K562 (cell line): Measurements from ENCODE around the gene ANKRD13A. TPM values are rescaled to one million over a fixed set of nuclear protein-coding genes. Genes with fewer than 3 reads are reported as not detected.

Source experiments
- CBFB ChIP-seq: sonication (generic); formaldehyde crosslinking; IDR thresholded peaks from 2 replicates; pipeline ENCODE4 v1.4.0; 2020; ENCODE audit warnings: mild to moderate bottlenecking, missing genetic modification reagents
- CBX3 ChIP-seq, 2 experiments: IDR thresholded peaks; 1 replicate in 1 of 2; 2 replicates in 1 of 2; pipeline ENCODE4 v1.6.1; 2012; ENCODE audit warnings: inconsistent platforms in 2 of 2, low read length in 2 of 2, borderline replicate concordance in 1 of 2, control low read depth in 1 of 2
- DMBX1 ChIP-seq: fragments of 250-450 bp; sonication (Bioruptor Pico); IDR thresholded peaks from 2 replicates; pipeline ENCODE4 v1.8.0; 2022; ENCODE audit warnings: inconsistent platforms, mild to moderate bottlenecking, moderate library complexity, borderline replicate concordance
- FOXP4 ChIP-seq: sonication (generic); formaldehyde crosslinking; IDR thresholded peaks from 2 replicates; pipeline ENCODE4 v1.8.0; 2022; ENCODE audit warnings: mild to moderate bottlenecking, missing genetic modification reagents, borderline replicate concordance
- HDAC3 ChIP-seq: fragments of 450-650 bp; IDR thresholded peaks from 2 replicates; pipeline ENCODE4 v1.6.1; 2018; ENCODE audit warnings: borderline replicate concordance, mild to moderate bottlenecking, moderate library complexity; ENCODE audit not compliant: partially characterized antibody
- HDAC6 ChIP-seq: IDR thresholded peaks from 2 replicates; pipeline ENCODE4 v1.6.1; 2012; ENCODE audit warnings: low read depth, mild to moderate bottlenecking, control low read depth, inconsistent platforms, low read length, moderate library complexity
- HNRNPK ChIP-seq: fragments of 200-400 bp; formaldehyde crosslinking; IDR thresholded peaks from one replicate; pipeline ENCODE4 v1.6.1; 2018; ENCODE audit warnings: mild to moderate bottlenecking, low read depth, low read length; ENCODE audit not compliant: poor library complexity, severe bottlenecking
- HOXB6 ChIP-seq: fragments of 250-450 bp; sonication (Bioruptor Pico); IDR thresholded peaks from 2 replicates; pipeline ENCODE4 v1.5.1; 2022; ENCODE audit warnings: mild to moderate bottlenecking, borderline replicate concordance
- JUN ChIP-seq, 2 experiments: sonication (generic) in 1 of 2; formaldehyde crosslinking in 1 of 2; IDR thresholded peaks; 2 replicates each; pipeline versions ENCODE4 v1.6.1 to v1.8.0; 2012 to 2022; ENCODE audit warnings: borderline replicate concordance in 2 of 2, mild to moderate bottlenecking in 2 of 2, improper control_type of control experiment in 1 of 2, low read depth in 1 of 2, low read length in 1 of 2, missing genetic modification reagents in 1 of 2
- PHF21A ChIP-seq: fragments of 450-650 bp; IDR thresholded peaks from 2 replicates; pipeline ENCODE4 v1.6.1; 2017; ENCODE audit warnings: low read depth, borderline replicate concordance
- SMAD4 ChIP-seq: fragments of 250-450 bp; sonication (Bioruptor Pico); conservative IDR thresholded peaks from 2 replicates; pipeline ENCODE4 v1.8.0; 2021; ENCODE audit warnings: inconsistent platforms, mild to moderate bottlenecking, moderate library complexity
- SREBF2 ChIP-seq: sonication (generic); formaldehyde crosslinking; IDR thresholded peaks from 2 replicates; pipeline ENCODE4 v1.4.0; 2020; ENCODE audit warnings: mild to moderate bottlenecking, missing genetic modification reagents
- TEAD2 ChIP-seq: fragments of 450-650 bp; IDR thresholded peaks from 2 replicates; pipeline ENCODE4 v1.6.1; 2016; ENCODE audit warnings: missing genetic modification characterization, control low read depth, missing compliant biosample characterization
- ZC3H8 ChIP-seq: fragments of 450-650 bp; IDR thresholded peaks from 2 replicates; pipeline ENCODE4 v1.6.1; 2017
- ZFX ChIP-seq: sonication (generic); formaldehyde crosslinking; IDR thresholded peaks from 2 replicates; pipeline ENCODE4 v1.8.0; 2022; ENCODE audit warnings: mild to moderate bottlenecking, missing genetic modification reagents, moderate library complexity
- ZNF134 ChIP-seq: fragments of 250-450 bp; sonication (Bioruptor Pico); conservative IDR thresholded peaks from 2 replicates; pipeline ENCODE4 v1.4.0; 2020
- ZNF3 ChIP-seq: fragments of 250-450 bp; sonication (Bioruptor Pico); IDR thresholded peaks from 2 replicates; pipeline ENCODE4 v1.5.0; 2021; ENCODE audit warnings: mild to moderate bottlenecking, moderate library complexity
- ZNF436 ChIP-seq: fragments of 250-450, 450-650 bp; sonication (Bioruptor Pico); formaldehyde crosslinking; IDR thresholded peaks from 2 replicates; pipeline ENCODE4 v1.7.0; 2020; ENCODE audit warnings: mild to moderate bottlenecking
- polyA plus RNA-seq, 8 experiments: library from polyadenylated mRNA; depleted of rRNA in 4 of 8; stranded (reverse) in 5 of 8; unstranded in 3 of 8; fragments of >200 nt; fragmentation: Nextera tagmentation in 2 of 8; fragmentation: Illumina TruSeq in 1 of 8; extraction: Ambion mirVana in 2 of 8; extraction: Trizol in 1 of 8; gene quantifications; 2 replicates each; pipeline versions ENCODE4 v1.2.1 to v1.2.3, GENCODE V29; 2011 to 2014; ENCODE audit warnings: inconsistent platforms in 1 of 8, missing spikeins in 1 of 8
- total RNA-seq, 7 experiments: library from RNA; depleted of rRNA in 6 of 7; stranded (reverse); fragments of >200 nt in 6 of 7; fragmentation: Illumina TruSeq in 2 of 7; extraction: Trizol in 2 of 7; gene quantifications; 2 replicates each; pipeline versions ENCODE4 v1.2.1 to v1.2.3, GENCODE V29; 2011 to 2021; ENCODE audit warnings: low replicate concordance in 1 of 7
- TF ChIP-seq, protein P1 (sequence below): fragments of 250-450 bp; sonication (Bioruptor Pico); IDR thresholded peaks from 2 replicates; pipeline ENCODE4 v1.8.0; 2022; ENCODE audit warnings: moderate library complexity, mild to moderate bottlenecking, inconsistent platforms
- TF ChIP-seq, protein P2 (sequence below), 3 experiments: fragments of 200-800 bp in 1 of 3; sonication (Bioruptor generic) in 1 of 3; sonication (generic) in 1 of 3; formaldehyde crosslinking in 1 of 3; IDR thresholded peaks; 2 replicates each; pipeline versions ENCODE4 v1.6.1 to v1.8.0; 2016 to 2022; ENCODE audit warnings: mild to moderate bottlenecking in 2 of 3, missing compliant biosample characterization in 2 of 3, missing genetic modification characterization in 2 of 3, missing genetic modification reagents in 1 of 3

ANKRD13A gene
- total and polyA plus RNA-seq, 9 of the 15 experiments (the other 6 are each of a cell fraction or from before 2014, with no cell fraction given) = 5.0 to 55.0 (median 41.5) TPM

DNA sequence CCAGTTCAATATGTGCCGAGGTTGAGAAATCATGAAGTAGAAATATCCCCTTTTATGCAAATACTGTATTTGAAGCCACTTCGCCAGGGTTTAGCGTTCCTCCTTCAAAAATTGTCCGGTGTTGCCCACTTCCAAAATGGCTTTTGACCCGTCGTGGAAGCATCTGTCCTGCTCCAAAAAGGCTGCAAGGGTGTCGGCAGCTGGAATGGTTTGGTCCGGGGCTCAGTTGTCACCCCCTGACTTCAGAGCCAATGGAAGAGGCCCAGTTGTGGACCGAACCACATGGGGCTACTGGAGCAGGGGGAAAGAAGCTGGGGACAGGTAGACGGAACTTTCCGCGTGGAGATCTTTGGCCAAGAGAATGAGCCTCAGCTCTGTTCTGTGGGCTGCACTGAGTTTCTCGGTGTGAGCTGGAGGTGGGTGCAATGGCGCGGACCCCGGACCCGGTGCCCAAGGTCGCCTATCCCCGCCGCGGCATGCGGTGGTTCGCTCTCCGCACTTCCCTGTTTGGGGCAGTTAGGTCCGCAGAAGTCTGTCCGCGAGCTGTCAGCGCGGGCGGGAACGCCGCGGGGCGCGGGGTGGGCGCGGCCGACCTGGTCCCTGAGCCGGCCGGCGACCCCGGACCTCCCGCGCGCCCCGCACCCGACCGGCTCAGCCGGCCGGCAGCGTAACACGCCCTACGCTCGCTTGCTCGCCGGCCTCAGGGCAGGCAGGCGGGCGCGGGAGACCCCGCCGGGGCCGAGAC, at the start of gene ANKRD13A (continued):
- TF ChIP-seq, protein P1, sequence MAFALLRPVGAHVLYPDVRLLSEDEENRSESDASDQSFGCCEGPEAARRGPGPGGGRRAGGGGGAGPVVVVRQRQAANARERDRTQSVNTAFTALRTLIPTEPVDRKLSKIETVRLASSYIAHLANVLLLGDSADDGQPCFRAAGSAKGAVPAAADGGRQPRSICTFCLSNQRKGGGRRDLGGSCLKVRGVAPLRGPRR (CRISPR knock-in tag) = 0 out of 2 replicates have a peak, but pooled peaks have one; percentile 7
- TF ChIP-seq ZC3H8 (no peak), ZFX (CRISPR knock-in tag) (peak; percentile 24; the same call in 1 of the 2 replicates), SREBF2 (CRISPR knock-in tag) (no peak), TEAD2 (tag) (no peak), ZNF134 (CRISPR knock-in tag) (no peak), ZNF3 (CRISPR knock-in tag) (no peak), CBFB (no peak), FOXP4 (peak; percentile 89; the same call in 1 of the 2 replicates), JUN (IDR thresholded peaks at IDR 0.05; ENCODE audit: borderline replicate concordance, low read depth, low read length) (0 out of 2 replicates have a peak, but pooled peaks have one; percentile 20), JUN (CRISPR knock-in tag; IDR thresholded peaks at IDR 0.05; ENCODE audit: borderline replicate concordance) (no peak; the same call in 1 of the 2 replicates), ZNF436 (CRISPR knock-in tag) (no peak), HNRNPK (no peak), HDAC3 (no peak), DMBX1 (CRISPR knock-in tag) (peak; percentile 78; the same call in 1 of the 2 replicates), PHF21A (peak; percentile 19; the same call in 1 of the 2 replicates), SMAD4 (CRISPR knock-in tag) (peak; percentile 47), HDAC6 (no peak), HOXB6 (CRISPR knock-in tag) (no peak), CBX3 (IDR thresholded peaks at IDR 0.05; ENCODE audit: borderline replicate concordance in 1 of 2, low read length in 2 of 2) (peak in 1 of 2 experiments; percentile 93; a peak in 2 of 3 replicates)
- TF ChIP-seq, protein P2, sequence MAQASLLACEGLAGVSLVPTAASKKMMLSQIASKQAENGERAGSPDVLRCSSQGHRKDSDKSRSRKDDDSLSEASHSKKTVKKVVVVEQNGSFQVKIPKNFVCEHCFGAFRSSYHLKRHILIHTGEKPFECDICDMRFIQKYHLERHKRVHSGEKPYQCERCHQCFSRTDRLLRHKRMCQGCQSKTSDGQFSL (CRISPR knock-in tag; IDR thresholded peaks at IDR 0.05) = no peak
- TF ChIP-seq, protein P2 (tag; IDR thresholded peaks at IDR 0.05) = no peak
